ENCODE measurements around the gene HOMER1.
"Not testable (repeated sequence)": the region's sequence is repeated elsewhere in the genome, so short reads cannot be mapped to it uniquely, and the experiment has no call there.

Gene HOMER1

GRCh38 chr5:79516986-79517385 lies 3.1 kb upstream of the HOMER1 start:
- DNase-seq (ENCODE audit: low read depth): no peak

DNA sequence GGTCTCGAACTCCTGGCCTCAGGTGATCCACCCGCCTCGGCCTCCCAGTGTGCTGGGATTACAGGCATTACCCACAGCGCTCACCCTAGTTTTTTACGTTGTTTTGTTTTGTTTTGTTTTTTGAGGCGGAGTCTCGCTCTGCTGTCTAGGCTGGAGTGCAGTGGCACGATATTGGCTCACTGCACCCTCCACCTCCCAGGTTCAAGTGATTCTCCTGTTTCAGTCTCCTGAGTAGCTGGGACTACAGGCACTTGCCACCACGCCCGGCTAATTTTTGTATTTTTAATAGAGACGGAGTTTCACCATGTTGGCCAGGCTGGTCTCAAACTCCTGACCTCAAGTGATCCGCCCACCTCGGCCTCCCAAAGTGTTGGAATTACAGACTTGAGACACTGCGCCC lies 2.4 kb upstream of the HOMER1 start:
- not testable (repeated sequence) for DNase-seq (ENCODE audit: low read depth)

DNA sequence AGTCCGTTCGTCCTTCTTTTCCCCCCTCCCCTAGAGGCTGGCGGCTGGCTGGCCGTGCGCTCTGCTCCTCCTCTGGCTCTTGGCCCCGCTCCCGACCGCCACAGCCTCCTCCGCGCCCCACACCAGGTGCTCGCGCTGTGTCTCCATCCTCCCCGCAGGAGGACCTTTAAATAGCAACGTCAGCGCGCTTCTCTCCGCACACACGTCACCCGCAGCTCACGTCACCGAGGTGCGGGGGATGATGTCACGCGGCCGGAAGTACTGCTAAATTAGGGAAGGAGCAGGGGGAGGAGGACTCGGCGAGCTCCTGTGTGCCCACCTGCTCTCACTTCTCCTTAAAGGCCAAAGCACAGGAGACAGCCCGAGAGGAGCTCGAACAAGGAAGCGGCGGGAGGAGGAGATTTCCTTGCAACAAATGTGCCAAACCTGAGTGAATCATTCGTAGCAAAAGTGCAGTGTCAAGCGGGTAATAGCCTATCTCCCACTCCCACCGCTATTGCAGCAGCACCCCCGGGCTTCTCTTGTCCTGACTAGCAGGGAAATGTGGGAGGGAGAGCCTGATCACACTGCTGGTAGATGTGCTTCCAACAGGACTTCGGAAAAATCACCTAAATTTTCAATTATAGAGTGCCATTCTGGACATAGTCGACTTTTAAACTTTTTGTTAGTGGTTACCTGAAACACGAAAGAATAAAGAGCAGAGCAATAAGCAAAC lies 614 bp upstream of the HOMER1 start:
- peak; percentile 88 for DNase-seq (ENCODE audit: low read depth)

DNA sequence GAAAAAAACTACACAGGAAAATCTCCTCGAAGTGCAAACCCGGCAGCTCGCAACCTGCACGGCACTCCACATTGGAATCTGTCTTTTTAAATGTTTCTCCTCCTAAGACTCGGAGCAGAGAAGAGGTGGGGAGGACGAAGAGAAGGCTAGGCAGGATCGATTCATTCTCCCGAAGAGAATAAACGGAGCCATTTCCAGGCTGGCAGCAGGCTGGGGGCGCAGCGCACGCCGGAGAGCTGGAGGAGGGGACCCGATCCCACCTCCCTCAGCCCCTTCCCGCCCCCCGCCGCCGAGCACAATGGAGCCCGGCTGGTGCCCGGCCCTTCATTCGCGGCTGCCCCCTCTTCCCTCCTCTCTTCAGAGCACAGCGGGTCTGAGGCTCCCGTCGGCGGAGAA lies 628 bp downstream of the HOMER1 start:
- DNase-seq (ENCODE audit: low read depth): no peak

- DNase-seq (ENCODE audit: low read depth): peak; percentile 43
Observed at GRCh38 chr5:79512471-79513307, 1.2 kb downstream of the HOMER1 start.

DNA sequence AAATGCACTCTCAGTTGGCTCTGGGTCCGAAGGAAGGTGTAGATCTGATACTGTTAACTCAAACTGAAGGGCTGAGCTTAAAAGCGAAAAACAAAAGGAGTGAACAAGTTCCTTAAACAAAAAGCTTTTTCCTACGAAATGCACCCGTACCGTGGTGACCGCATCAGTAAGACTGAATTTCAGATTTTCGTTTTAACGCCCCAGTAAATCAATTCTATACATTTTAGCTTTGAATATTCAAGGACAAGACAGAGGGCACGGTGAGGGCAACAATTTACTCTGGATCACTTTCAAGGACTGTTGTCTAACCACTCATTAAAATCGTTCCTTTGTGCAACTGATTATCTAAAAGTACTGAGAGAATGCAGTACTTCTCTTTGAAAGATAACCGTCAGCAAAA lies 1.9 kb downstream of the HOMER1 start:
- no peak for DNase-seq (ENCODE audit: low read depth)

GRCh38 chr5:79510638-79511037 lies 3.3 kb downstream of the HOMER1 start:
- no peak for DNase-seq (ENCODE audit: low read depth)

GRCh38 chr5:79509244-79509885 lies 4.6 kb downstream of the HOMER1 start:
- DNase-seq (ENCODE audit: low read depth): no peak

- no peak for DNase-seq (ENCODE audit: low read depth)
Observed at GRCh38 chr5:79508794-79509193, 5.1 kb downstream of the HOMER1 start.

DNA sequence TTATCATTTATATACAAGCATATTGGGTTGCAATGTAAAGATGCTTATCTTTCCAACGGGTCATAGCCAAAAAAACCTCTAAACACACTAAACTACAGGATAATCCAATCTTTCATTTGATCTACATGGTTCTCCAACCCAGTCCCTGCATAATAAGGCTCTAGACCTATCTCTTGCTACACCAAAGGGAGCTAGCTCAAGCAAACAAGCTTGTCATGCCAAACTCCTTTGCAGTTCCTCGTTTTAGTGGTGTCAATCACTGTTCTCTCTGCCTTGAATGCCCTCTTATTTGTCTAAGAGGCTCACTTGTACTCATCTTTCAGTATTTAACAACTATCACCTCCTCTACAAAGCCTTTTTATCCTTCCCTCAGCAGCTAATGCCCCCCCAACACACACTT lies 5.6 kb downstream of the HOMER1 start:
- no peak for DNase-seq (ENCODE audit: low read depth)

- DNase-seq (ENCODE audit: low read depth): no peak
Observed at GRCh38 chr5:79507251-79508205, 6.4 kb downstream of the HOMER1 start.

DNA sequence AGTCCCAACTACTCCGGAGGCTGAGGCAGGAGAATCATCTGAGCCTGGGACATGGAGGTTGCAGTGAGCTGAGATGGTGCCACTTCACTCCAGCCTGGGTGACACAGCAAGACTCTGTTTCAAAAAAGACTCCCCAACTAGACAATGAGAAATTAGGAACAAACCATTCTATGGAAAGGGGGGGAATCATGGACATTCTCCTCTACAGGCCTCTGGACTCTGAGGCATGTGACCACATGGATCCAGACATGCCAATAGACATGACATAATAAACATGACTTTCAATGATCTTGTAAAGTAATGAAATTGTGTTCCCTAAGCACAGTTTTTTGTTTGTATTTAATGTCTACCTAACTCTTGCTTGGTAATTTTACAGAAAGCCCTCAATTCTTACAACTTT lies 8.8 kb downstream of the HOMER1 start:
- DNase-seq (ENCODE audit: low read depth): no peak

- peak; percentile 76 for DNase-seq (ENCODE audit: low read depth)
Observed at GRCh38 chr5:79503794-79504495, 10.0 kb downstream of the HOMER1 start.

- DNase-seq (ENCODE audit: low read depth): no peak
Observed at GRCh38 chr5:79499640-79500273, 14.2 kb downstream of the HOMER1 start.

DNA sequence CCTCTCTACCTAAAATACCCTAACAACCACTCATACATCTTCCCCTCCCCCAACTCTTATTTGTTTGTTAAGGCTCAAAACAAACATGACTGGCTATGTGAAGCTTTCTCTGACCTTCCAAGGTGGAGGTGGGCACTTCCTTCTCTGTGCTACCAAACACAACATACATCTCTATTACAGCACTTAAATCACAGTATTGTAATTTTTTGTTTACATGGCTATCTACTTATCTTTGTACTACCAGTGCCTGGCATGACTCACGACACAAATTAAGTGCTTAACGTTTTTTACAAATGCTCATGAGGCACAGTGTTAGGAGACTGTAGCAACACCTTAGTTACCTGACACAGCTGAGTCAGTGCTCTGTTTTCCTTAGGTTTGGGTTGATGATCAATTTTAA lies 18.6 kb downstream of the HOMER1 start:
- DNase-seq (ENCODE audit: low read depth): peak; percentile 19

DNA sequence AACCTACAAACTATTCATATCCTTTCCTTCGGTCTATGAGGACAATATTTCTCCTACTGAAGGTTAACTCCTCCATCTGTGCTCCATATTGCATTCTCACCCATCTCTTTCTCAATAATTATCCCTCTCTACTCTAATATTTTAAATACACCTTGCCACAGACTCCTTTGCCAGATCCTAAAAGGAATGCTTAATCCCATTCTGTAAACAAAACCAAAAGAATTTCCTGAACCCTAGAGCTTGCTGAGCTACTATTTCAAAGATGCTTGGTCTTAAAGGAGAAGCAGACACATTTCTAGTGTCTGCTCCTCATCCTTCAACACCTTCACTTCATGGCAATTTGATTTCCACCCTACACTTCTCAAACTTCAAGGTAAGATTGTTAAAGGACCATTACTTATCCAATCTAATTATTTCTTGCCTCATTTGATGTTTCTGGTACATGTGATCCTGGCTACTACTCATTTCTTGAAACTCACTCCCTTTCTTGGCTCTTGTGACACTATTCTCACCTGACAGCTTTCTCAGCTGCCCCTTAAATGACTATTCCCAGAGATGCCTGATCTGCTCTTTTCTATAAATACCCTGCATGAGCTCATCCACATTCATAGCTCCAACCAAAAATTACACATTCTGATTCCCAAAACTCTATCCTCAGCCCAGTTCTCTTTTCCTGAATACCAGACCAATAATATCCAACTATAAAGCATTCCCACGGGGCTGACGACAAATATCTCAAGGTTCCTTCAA lies 20.2 kb downstream of the HOMER1 start:
- no peak for DNase-seq (ENCODE audit: low read depth)

GRCh38 chr5:79491690-79492317 lies 22.1 kb downstream of the HOMER1 start:
- no peak for DNase-seq (ENCODE audit: low read depth)

- DNase-seq (ENCODE audit: low read depth): no peak
Observed at GRCh38 chr5:79490323-79490936, 23.5 kb downstream of the HOMER1 start.

DNA sequence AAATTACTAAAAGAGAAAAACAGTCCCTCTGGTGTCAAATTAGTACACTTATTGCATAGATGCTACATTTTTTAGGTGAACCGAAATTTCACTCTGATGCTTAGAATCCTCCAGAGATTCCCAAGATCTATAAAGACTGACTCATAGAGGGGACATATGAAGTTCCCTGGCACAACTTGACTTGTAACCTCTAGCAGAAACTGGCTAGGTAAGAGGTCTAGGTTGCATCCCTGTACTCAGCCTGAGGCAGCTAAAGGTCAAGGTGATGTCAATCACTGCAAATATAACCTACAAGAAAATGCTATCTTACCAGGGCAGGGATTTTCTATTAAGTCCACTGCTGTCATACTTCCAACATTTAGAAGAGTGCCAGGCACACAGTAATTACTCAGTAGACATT lies 24.2 kb downstream of the HOMER1 start:
- no peak for DNase-seq (ENCODE audit: low read depth)

Measured in ELR (cell line).